ENCODE measurements around the gene ADAT1.
"Not testable (repeated sequence)": the region's sequence is repeated elsewhere in the genome, so short reads cannot be mapped to it uniquely, and the experiment has no call there.

Gene ADAT1

DNA sequence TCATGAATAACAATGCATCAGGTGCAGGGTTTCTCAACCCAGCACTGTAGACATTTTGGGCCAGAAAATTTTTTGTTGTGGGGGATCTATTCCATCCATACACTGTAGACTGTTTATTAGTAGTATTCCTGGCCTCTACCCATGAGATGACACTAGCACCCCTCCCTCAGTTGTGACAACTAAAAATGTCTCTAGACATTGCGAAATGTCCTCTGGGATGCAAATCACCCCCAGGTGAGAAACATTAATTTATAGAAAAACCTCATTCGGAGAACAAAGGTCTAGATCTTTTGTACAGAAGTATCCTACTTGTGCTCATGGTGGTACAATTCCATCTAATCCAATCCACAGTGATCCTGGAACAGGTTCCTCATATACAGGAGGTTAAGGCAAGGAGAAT lies 4.3 kb downstream of the ADAT1 start:
- DNase-seq = no peak

GRCh38 chr16:75617121-75617520 lies 6.0 kb downstream of the ADAT1 start:
- DNase-seq = no peak

DNA sequence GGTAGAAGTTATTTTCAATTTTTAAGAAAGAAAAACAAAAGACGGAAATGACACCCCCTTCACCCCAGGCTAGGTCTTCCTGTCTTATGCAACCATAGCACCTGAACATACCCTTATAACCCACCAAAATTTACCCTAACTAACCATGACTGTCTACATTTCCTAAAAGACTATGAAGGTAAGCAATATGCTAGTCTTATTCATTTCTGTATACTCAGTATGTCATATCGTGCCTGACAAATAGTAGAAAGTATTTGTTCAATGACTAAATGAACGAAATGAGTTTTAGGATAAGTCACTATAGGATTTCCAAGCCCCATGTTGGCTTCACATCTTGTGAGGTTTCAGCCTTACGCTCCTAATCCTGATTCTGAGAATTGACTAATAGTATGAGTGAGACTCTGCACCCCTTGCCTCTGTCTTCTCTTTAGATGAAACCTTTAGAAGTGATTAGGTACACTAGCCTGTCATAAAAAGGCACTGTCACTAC lies 6.5 kb downstream of the ADAT1 start:
- DNase-seq = no peak

- no peak for DNase-seq
Measured at GRCh38 chr16:75615619-75616018, 7.5 kb downstream of the ADAT1 start.

GRCh38 chr16:75614066-75614897 lies 8.8 kb downstream of the ADAT1 start:
- DNase-seq = no peak

- DNase-seq = no peak
Measured at GRCh38 chr16:75606507-75606906, 16.6 kb downstream of the ADAT1 start.

GRCh38 chr16:75603241-75603640 lies 19.8 kb downstream of the ADAT1 start:
- DNase-seq = no peak

- DNase-seq = no peak
Measured at GRCh38 chr16:75599452-75600277, 23.4 kb downstream of the ADAT1 start.

GRCh38 chr16:75593825-75594820 lies 29.0 kb downstream of the ADAT1 start:
- DNase-seq = peak; percentile 5

- no peak for DNase-seq
Measured at GRCh38 chr16:75593308-75593707, 29.8 kb downstream of the ADAT1 start.

DNA sequence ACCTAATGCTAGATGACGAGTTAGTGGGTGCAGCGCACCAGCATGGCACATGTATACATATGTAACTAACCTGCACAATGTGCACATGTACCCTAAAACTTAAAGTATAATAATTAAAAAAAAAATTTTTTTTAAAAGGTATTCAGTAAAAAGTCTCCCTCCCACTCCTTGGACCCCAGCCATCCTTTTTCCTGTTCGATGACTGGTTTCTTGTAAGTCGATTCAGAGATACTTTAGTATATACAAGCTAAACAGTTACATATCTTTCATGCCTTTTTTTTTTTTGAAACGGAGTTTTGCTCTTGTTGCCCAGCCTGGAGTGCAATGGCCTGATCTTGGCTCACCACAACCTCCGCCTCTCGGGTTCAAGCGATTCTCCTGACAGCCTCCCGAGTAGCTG lies 31.2 kb downstream of the ADAT1 start:
- not testable (repeated sequence) for DNase-seq

GRCh38 chr16:75590920-75591843 lies 31.9 kb downstream of the ADAT1 start:
- DNase-seq = peak; percentile 74

- DNase-seq = no peak
Measured at GRCh38 chr16:75589306-75589705, 33.8 kb downstream of the ADAT1 start.

- no peak for DNase-seq
Measured at GRCh38 chr16:75588716-75589115, 34.4 kb downstream of the ADAT1 start.

DNA sequence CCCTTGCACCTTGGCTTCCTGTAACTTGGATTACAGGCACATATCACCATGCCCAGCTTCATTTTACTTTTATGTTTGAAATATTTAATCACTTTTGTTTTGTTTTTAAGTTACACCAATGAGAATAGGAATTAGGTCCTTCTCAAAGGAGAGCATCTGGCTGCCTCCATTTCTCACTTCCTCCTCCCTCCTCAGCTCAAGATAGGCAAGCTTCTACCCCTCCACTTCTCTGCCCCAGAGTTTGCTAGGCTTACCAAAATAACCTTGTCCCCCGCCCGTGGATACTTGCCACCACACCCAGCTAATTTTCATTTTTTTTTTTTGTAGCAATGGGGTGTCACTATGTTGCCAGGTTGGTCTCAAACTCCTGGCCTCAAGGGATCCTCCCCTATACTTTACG lies 39.0 kb downstream of the ADAT1 start:
- DNase-seq = no peak

GRCh38 chr16:75579281-75579834 lies 43.7 kb downstream of the ADAT1 start:
- no peak for DNase-seq

- no peak for DNase-seq
Measured at GRCh38 chr16:75578725-75579124, 44.4 kb downstream of the ADAT1 start.

DNA sequence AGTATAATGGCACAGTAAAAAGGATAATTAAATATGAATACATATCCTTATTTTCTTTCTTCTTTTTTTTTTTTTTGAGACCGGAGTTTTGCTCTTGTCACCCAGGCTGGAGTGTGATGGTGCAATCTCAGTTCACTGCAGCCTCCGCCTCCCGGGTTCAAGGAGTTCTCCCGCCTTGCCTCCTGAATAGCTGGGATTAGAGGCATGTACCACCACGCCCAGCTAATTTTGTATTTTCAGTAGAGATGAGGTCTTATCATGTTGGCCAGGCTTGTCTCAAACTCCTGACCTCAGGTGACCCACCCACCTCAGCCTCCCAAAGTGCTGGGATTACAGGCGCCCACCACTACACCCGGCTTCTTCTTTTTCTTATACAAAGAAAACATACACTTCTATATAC lies 44.9 kb downstream of the ADAT1 start:
- no peak for DNase-seq

- no peak for DNase-seq
Measured at GRCh38 chr16:75576384-75576811, 46.7 kb downstream of the ADAT1 start.

DNA sequence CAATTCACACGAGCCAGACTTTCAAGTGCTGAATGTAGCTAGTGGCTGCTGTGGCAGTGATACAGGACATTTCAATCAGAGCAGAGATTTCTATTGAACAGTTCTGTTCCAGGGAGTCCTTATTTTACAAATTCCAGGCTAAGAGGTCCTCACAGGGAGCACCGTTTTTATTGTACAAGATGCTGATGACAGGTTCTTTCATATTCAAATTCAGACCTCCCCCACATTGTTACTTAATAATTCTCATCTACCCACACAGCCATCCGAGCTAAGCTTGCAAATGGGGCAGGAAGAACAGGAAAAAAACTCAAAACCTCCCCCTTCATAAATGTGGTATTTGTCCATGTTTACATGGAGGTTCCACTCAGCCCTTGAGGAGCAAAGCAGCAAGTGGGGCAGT lies 47.1 kb downstream of the ADAT1 start:
- no peak for DNase-seq

GRCh38 chr16:75573955-75574354 lies 49.1 kb downstream of the ADAT1 start:
- no peak for DNase-seq

Data from eye (tissue), 1 donor.